NB4 (cell line): Measurements from ENCODE around the gene H19.

Source experiments
- MYC ChIP-seq: IDR thresholded peaks from 2 replicates; pipeline ENCODE4 v1.6.1; 2011; ENCODE audit warnings: low read depth, low read length
- POLR2A ChIP-seq: IDR thresholded peaks from 2 replicates; pipeline ENCODE4 v1.6.1; 2011; ENCODE audit warnings: mild to moderate bottlenecking; ENCODE audit not compliant: insufficient read length; ENCODE audit errors: extremely low read depth
- TF ChIP-seq, protein P1 (sequence below): IDR thresholded peaks from one replicate; pipeline ENCODE4 v1.5.1; 2012; ENCODE audit warnings: low read depth, low read length
- TF ChIP-seq, protein P2 (sequence below): IDR thresholded peaks from 2 replicates; pipeline ENCODE4 v1.6.1; 2011; ENCODE audit warnings: low read depth, low read length

DNA sequence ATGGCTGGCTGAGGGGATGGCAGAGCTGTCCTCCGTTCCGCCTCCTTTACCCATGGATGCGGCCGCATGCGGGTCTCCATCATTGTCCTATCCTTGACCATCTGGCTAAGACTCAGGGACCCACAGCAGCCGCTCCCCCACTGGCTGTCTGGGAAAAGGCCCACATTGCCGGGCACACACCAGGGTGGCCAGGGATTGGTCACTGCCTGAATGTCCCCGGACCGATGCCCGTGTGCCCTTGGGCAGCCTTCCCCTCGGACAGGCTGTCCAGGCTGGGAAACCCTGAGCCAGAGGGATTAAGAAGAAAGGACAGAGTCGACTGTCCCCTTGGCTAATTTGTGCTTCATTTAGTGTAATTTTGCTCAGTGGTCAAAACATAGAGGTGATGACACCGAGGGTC lies 22.5 kb downstream of the H19 start:
- TF ChIP-seq, protein P1, sequence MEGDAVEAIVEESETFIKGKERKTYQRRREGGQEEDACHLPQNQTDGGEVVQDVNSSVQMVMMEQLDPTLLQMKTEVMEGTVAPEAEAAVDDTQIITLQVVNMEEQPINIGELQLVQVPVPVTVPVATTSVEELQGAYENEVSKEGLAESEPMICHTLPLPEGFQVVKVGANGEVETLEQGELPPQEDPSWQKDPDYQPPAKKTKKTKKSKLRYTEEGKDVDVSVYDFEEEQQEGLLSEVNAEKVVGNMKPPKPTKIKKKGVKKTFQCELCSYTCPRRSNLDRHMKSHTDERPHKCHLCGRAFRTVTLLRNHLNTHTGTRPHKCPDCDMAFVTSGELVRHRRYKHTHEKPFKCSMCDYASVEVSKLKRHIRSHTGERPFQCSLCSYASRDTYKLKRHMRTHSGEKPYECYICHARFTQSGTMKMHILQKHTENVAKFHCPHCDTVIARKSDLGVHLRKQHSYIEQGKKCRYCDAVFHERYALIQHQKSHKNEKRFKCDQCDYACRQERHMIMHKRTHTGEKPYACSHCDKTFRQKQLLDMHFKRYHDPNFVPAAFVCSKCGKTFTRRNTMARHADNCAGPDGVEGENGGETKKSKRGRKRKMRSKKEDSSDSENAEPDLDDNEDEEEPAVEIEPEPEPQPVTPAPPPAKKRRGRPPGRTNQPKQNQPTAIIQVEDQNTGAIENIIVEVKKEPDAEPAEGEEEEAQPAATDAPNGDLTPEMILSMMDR = no peak
- no peak for TF ChIP-seq POLR2A
- TF ChIP-seq MYC = no peak
- TF ChIP-seq, protein P2, sequence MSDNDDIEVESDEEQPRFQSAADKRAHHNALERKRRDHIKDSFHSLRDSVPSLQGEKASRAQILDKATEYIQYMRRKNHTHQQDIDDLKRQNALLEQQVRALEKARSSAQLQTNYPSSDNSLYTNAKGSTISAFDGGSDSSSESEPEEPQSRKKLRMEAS = no peak
